HepG2 (cell line): Measurements from ENCODE around the gene PDLIM7. TPM values are rescaled to one million over a fixed set of nuclear protein-coding genes. Genes with fewer than 3 reads are reported as not detected.
A peak's percentile ranks its signal among the peaks of the same experiment; 100 is the strongest.

Experiments
- ATAC-seq: fragments of 200-7000 bp; cut with Tn5 transposase; 3 replicates; pipeline ENCODE4 v1.9.1; 2020; ENCODE audit warnings: mild to moderate bottlenecking, moderate library complexity
- BruUV-seq: library from RNA; stranded (reverse); fragments of 400-500 nt; replicated peaks from 2 replicates; lab custom pipeline; 2021; lab: Mats Ljungman, UMichigan
- CTCF ChIA-PET: fragments of 300-600 bp; formaldehyde crosslinking; extraction: SDS; loops from one replicate; lab custom pipeline; 2021; ENCODE audit warnings: low total read pairs, inconsistent platforms, low intra/inter-chr PET ratio; lab: Yijun Ruan, JAX
- POLR2A ChIA-PET: fragments of 350-600 bp; sonication (Branson Sonifier 250); formaldehyde crosslinking; loops from one replicate; lab custom pipeline; 2020; ENCODE audit warnings: antibody characterized with exemption, inconsistent platforms; lab: Yijun Ruan, JAX
- DNase-seq: peaks from one replicate; pipeline ENCODE4 v3.0.0-alpha.2; 2015; ENCODE audit warnings: low spot score
- FAIRE-seq: peaks from 3 replicates; lab custom pipeline; 2011; peaks lifted over from hg19 to GRCh38; lab: Jason Lieb, UNC
- H2AFZ ChIP-seq: one replicate; pipeline ENCODE4 v1.6.1; 2011; ENCODE audit warnings: low read length, inconsistent platforms
- H3K27ac ChIP-seq: fragments of 300-600 bp; 3 replicates; pipeline ENCODE4 v1.8.0; 2011; ENCODE audit warnings: mixed run types, mild to moderate bottlenecking, mixed read lengths, low read length, inconsistent platforms; ENCODE audit not compliant: insufficient read depth; ENCODE audit errors: extremely low read length
- H3K27me3 ChIP-seq, 2 experiments: fragments of 200-600 bp in 1 of 2; 2 replicates in 1 of 2; 3 replicates in 1 of 2; pipeline versions ENCODE4 v1.6.0 to v1.8.0; 2011; ENCODE audit warnings: low read length in 2 of 2, mild to moderate bottlenecking in 2 of 2, moderate library complexity in 2 of 2, inconsistent platforms in 1 of 2; ENCODE audit not compliant: insufficient read depth in 2 of 2, control insufficient read depth in 1 of 2
- H3K36me3 ChIP-seq, 2 experiments: fragments of 200-600 bp in 1 of 2; replicated peaks in 1 of 2; 2 replicates in 1 of 2; 3 replicates in 1 of 2; pipeline versions ENCODE4 v1.5.1 to v1.8.0; 2011; ENCODE audit warnings: low read length in 2 of 2, inconsistent platforms in 1 of 2; ENCODE audit not compliant: insufficient read depth in 2 of 2, control insufficient read depth in 1 of 2
- H3K4me1 ChIP-seq: 2 replicates; pipeline ENCODE4 v1.5.1; 2012; ENCODE audit warnings: low read length, inconsistent platforms; ENCODE audit not compliant: insufficient read depth
- H3K4me2 ChIP-seq: 2 replicates; pipeline ENCODE4 v1.6.0; 2011; ENCODE audit warnings: low read depth, low read length, inconsistent platforms
- H3K4me3 ChIP-seq, 3 experiments: fragments of 200-600 bp in 1 of 3; sonication (generic), shearing (Covaris generic) in 1 of 3; replicated peaks in 1 of 3; 2 replicates each; pipeline ENCODE4 v1.5.1; 2011 to 2016; ENCODE audit warnings: low read length in 3 of 3, inconsistent platforms in 2 of 3, low read depth in 2 of 3, mild to moderate bottlenecking in 2 of 3, control low read depth in 1 of 3, mixed read lengths in 1 of 3; ENCODE audit not compliant: insufficient read depth in 1 of 3
- H3K79me2 ChIP-seq: one replicate; pipeline ENCODE4 v1.6.1; 2011; ENCODE audit warnings: low read length, inconsistent platforms; ENCODE audit not compliant: insufficient read depth
- H3K9ac ChIP-seq: 2 replicates; pipeline ENCODE4 v1.6.0; 2011; ENCODE audit warnings: mild to moderate bottlenecking, low read depth, low read length, inconsistent platforms; ENCODE audit not compliant: insufficient read depth
- H3K9me3 ChIP-seq: 2 replicates; pipeline ENCODE4 v1.5.1; 2012; ENCODE audit warnings: mild to moderate bottlenecking, low read length
- H4K20me1 ChIP-seq: 2 replicates; pipeline ENCODE4 v1.6.0; 2011; ENCODE audit warnings: inconsistent platforms, mild to moderate bottlenecking, low read length, moderate library complexity; ENCODE audit not compliant: insufficient read depth
- PAF1 ChIP-seq: IDR thresholded peaks from 2 replicates; pipeline ENCODE4 v1.6.1; 2016; ENCODE audit warnings: missing genetic modification reagents, missing compliant biosample characterization
- RBM22 ChIP-seq: fragments of 200-400 bp; formaldehyde crosslinking; optimal IDR thresholded peaks from 2 replicates; pipeline ENCODE3; 2017; ENCODE audit warnings: mild to moderate bottlenecking, low read length, moderate library complexity
- ZNF629 ChIP-seq: sonication (generic); formaldehyde crosslinking; conservative IDR thresholded peaks from 2 replicates; pipeline ENCODE4 v1.5.0; 2020; ENCODE audit warnings: missing genetic modification reagents
- ZNF790 ChIP-seq: sonication (generic); formaldehyde crosslinking; IDR thresholded peaks from 2 replicates; pipeline ENCODE4 v1.8.0; 2022; ENCODE audit warnings: missing genetic modification reagents, mild to moderate bottlenecking, borderline replicate concordance
- WGBS: methylation state at CpG from one replicate; pipeline ENCODE4 v1.1.6; 2017; ENCODE audit warnings: low lambda C conversion rate; 5-methylcytosine and 5-hydroxymethylcytosine counted together
- in situ Hi-C: cut with HindIII; loops from 2 replicates; pipeline ENCODE4 v1.10.0; 2017; ENCODE audit warnings: low pct_unique_long_range_greater_than_20kb; ENCODE audit not compliant: extremely low pct_ligation_motif_present
- intact Hi-C: fragments of 100-400 bp; cut with micrococcal nuclease; formaldehyde crosslinking; loops from one replicate; pipeline ENCODE4 v1.10.0; 2022; ENCODE audit not compliant: unreplicated experiment
- polyA plus RNA-seq, 8 experiments: library from polyadenylated mRNA; depleted of rRNA in 3 of 8; stranded (reverse) in 7 of 8; unstranded in 1 of 8; fragments of >200 nt; fragmentation: Illumina TruSeq in 4 of 8; extraction: Trizol in 4 of 8; gene quantifications; 2 replicates each; pipeline versions ENCODE4 v1.2.1 to v1.2.3, GENCODE V29; 2011 to 2016; ENCODE audit warnings: low read depth in 4 of 8, missing spikeins in 1 of 8, mixed read lengths in 1 of 8; ENCODE audit not compliant: insufficient read depth in 1 of 8
- total RNA-seq, 5 experiments: library from RNA; depleted of rRNA; stranded (reverse); fragments of >200 nt; fragmentation: Illumina TruSeq; extraction: Trizol; gene quantifications; 2 replicates each; pipeline ENCODE4 v1.2.3, GENCODE V29; 2016; ENCODE audit warnings: low read depth in 1 of 5

PDLIM7 gene
- total and polyA plus RNA-seq, 2 of the 13 experiments (the other 11 are each of a cell fraction or from before 2014, with no cell fraction given): 21.1 to 31.3 TPM

GRCh38 chr5:177519463-177520235, 22.2 kb upstream of the PDLIM7 start:
- CTCF ChIA-PET: no interaction called here
- WGBS: 85% methylated on average over 13 of the region's 13 CpGs
- DNase-seq (no peak), FAIRE-seq (no peak), ATAC-seq (no peak)
- H3K36me3 ChIP-seq: peaks cover 21 to 53% of the 10 kb centered on the region in 2 experiments
- in situ Hi-C loops (no loop called here), intact Hi-C loops (loop anchor here (5.0 kb wide), 1 partner anchor 33 kb away; the partner anchor contains the start of gene FAM193B)
- H3K27me3 ChIP-seq: no peaks in the 10 kb centered on the region; a peak in 1 of 5 replicates
- no peak overlapping the region for H3K9ac ChIP-seq
- BruUV-seq: no TSS peak
- POLR2A ChIA-PET: no interaction called here
- no peak overlapping the region for H2AFZ ChIP-seq
- H3K4me2 ChIP-seq: no peak overlapping the region
- H3K9me3 ChIP-seq: no peaks in the 10 kb centered on the region
- H3K4me3 ChIP-seq: no peak overlapping the region
- peaks cover 23% of the 10 kb centered on the region for H3K4me1 ChIP-seq
- no peaks in the 10 kb centered on the region; the same call in 1 of the 2 replicates for H4K20me1 ChIP-seq
- peaks cover 15% of the 10 kb centered on the region for H3K79me2 ChIP-seq
- TF ChIP-seq RBM22 (peak; percentile 48), PAF1 (0 out of 2 replicates have a peak, but pooled peaks have one; percentile 44), ZNF790 (CRISPR knock-in tag) (no peak), ZNF629 (CRISPR knock-in tag) (peak; percentile 73)
- no peak overlapping the region for H3K27ac ChIP-seq
